GM18870 (cell line): ENCODE results near the gene DDX10.

ENCODE experiments used
- ATAC-seq: cut with Tn5 transposase; IDR thresholded peaks from one replicate; pipeline ENCODE4 v1.9.1; 2021; ENCODE audit warnings: moderate library complexity; ENCODE audit not compliant: unreplicated experiment

Gene DDX10

DNA sequence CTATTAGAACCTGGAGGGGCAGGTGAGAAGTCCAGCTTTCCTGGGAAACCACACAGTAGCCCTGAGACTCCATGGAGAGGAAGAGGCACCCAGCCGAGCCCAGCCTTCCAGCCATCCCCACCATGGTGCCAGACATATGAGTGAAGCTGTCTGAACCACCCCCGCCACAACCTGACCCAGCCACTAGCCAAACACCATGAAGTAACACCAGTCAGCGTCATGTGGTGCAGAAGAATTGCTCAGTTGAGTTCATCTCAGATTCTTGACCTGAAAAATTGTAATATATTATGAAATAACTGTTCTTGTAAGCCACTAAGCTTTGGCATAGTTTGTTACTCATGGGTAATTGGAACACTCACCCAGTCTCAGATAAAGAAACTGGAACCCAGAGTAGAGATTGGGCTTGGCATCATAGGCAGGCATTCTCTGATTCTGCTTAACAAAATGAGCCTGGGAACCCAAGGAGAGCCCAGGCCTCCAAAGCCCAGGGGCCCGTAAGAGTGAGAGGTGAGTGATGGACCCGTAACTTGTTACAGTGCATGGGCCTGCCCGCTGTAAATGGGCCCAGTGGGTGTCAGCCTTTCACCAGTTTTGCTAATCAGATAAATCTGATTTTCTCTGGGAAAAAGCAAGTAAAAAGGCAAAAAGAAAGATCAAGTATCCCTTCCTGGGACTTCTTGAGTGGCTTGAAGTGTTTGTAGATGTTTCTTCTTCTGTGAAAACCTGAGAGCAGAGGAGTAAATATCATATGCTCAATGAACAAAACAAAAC, 305.5 kb downstream of the DDX10 start:
- ATAC-seq: no peak

DNA sequence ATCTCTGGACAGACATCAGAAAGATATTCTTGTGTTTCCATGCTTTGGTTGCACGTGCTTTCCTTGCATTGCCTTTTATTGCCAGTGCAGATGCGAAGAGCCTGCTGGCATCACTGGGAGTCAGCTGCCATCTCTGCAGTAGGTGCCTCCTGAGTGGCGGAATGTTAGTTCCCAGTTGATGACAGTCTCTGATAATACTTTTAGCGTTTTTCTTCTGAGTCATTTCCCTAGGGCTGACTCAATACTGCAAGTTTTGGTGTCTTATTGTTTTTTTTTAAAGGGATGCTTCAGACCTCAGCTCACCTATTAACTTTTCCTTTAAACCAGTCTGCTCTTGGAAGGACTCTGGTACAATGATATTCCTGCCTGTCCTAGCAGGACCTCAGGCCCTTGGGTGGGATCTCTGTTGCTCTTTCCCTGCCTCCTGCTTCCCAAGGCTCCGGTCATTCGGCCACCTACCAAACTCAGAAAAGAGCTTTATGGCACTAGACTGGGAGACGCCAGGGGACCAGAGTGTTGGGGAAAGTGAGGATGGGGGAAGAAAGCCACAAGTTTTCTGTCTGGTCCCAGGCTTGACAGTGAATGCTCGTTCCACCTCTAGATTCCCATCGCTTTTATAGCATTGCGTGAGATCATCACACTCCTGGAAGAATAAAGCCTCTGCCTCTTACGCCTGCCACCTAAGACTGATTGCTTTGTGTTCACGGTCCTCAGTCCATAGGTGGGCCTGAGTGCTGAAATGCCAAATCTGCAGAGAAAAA, 308.7 kb downstream of the DDX10 start:
- no peak for ATAC-seq

DNA sequence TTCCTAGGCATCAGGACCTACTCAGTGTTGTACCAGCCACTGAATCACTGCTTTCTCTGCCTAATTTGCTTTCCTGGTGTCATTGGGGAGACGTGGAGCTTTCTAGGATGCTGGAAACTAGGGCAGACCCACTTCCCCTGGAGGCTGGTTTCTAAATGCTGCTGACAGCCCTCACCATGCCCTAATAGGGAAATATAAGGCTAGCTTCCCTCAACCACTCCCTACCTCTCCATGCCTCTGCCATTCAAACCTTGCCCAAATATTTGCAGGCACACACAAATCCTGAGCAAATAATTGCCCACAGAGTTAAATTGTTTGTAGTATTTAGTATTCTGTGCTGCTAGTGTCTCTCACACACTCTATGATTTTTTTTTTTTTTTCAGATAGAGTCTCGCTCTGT, 310.2 kb downstream of the DDX10 start:
- ATAC-seq: no peak

DNA sequence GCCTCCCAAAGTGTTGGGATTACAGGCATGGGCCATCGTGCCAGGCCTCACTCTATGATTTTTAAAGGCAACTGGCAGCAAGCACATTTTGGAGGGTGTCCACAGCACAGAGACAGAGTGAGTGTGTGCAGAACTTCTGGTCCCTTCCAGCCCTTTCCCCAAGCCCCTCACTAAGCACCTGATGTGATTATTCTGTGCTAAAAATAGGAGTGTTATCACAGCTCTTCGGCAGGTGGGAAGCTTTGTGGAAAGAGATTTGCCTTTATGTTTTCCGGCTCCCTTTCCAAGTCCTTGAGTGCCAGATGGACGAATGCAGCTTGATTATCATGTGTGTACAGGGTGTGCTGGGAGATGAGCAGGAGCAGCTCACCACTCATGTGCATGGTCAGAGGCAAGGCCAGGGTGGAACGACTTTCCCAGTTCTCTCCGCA, 310.8 kb downstream of the DDX10 start:
- ATAC-seq: no peak

DNA sequence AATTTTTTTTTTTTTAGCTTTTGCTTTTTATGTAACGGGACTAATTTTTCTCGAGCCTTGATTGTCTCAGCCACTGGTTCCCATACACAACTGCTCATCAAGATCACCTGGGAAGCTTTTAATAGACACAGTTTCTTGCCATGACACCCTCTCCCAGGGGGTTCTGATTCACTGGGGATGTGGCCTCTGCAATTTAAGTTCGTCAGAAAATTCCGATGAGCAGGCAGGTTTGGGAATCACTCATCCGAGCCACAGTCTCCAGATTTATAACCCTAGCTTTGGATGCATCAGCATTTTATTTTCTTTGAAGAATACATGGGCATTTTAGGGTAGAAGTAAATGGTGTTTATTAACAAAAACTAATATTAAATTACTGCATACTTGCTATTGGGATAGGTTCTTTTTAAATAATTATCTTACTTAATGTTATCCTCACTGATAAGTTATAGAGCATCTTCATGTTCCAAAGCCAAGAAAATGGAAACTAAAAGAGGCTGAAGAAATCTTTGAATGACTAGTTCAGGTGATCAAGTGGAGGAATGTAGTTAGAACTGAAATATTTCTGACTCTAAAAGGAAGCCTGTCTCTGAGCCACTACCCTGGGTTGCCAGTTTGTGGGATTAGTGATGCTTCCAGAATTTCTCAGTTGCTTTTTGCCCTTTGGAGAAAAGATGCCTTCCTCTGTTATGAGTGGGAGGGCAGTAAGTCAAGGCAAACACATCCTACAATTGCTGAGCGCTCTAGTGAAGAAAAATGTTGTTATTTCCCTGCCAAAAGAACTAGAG, 319.0 kb downstream of the DDX10 start:
- no peak for ATAC-seq

DNA sequence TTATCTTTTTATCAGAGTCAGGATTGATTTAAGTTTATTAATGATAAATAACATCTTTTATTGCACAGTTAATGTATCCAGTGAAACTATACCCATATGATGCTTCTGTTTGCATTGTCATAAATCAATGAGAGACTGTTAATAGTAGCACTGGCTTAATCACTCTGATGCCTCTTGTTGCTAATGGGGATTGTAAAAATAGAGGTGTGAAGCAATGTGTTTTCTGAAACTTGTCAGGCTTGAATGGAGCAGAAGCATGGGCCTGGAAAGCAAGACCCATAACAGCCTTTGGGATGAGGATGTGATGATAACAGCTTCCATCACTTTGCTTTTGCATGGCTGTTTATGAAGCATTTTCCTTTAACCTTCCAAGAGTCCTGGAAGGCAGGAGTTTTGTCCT, 319.7 kb downstream of the DDX10 start:
- ATAC-seq: no peak

DNA sequence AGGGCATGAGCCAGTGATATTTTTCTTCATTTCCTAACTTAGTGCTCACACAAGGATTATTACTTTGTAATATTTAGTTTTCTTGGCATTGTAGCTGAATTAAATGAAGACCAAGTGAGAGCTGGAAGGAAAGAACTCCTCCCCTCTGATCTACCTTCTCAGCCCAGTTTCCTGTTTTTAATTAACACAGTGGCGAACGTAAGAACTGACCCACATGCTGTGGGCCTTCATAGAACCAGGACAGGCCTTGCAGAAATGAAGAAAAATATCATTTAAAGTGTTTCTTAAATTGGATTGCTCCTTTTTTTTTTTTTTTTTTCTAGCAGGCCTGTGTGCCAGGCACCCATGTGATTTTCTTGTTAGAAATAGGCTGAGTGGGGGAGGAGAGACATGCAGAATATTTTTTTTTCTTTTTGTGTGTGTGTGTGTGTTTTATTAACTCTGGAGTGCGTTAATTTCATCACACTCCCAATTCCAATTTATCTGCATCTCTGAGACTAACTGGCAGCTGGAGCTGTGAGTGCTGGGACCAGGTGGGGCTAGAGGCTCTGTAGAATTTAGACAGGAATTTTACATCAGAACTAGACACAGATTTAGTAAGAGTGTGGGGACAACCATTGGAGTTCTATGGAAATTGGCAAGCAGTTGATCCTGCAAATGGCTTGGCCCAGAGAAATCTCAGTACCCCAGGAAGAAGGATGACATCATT, 320.5 kb downstream of the DDX10 start:
- no peak for ATAC-seq

DNA sequence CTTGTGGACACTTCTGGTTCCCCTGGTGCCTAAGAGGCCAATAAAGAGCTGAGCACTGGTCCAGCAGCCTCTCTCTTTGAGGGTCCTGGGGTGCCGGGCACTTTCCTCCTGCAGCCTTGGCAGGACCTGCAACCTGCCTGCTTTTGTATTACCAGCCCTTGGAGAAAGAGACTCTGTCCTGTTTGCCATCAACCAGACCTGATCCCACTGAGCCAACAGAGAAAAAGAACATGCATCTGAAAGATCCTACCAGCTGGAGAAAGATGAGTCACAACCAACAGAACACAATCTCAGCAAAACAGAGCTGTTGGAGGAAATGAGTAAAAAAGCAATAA, 321.0 kb downstream of the DDX10 start:
- no peak for ATAC-seq
